Tibial nerve (tissue), 4 donors: ENCODE results near the gene GALNT12. TPM values are rescaled to one million over a fixed set of nuclear protein-coding genes. Genes with fewer than 3 reads are reported as not detected.

Experiments used
- DNase-seq, 2 donors: peaks; one replicate each; pipeline ENCODE4 v3.0.0-alpha.2; 2019; ENCODE audit warnings: low spot score in 2 of 2
- H3K27ac ChIP-seq, 4 donors: fragments of 200-600 bp; sonication (generic) in 3 of 4; one replicate each; pipeline ENCODE4 v1.5.1; 2017 to 2019; ENCODE audit warnings: mild to moderate bottlenecking in 1 of 4
- H3K27me3 ChIP-seq, 2 donors: fragments of 200-600 bp; sonication (generic) in 1 of 2; one replicate each; pipeline versions ENCODE4 v1.5.1 to v1.6.0; 2017 to 2019
- H3K36me3 ChIP-seq, 3 donors: fragments of 200-600 bp; sonication (generic); one replicate each; pipeline ENCODE4 v1.5.1; 2018 to 2019
- H3K4me1 ChIP-seq, 4 donors: fragments of 200-600 bp; sonication (generic) in 3 of 4; one replicate each; pipeline ENCODE4 v1.5.1; 2017 to 2019
- H3K4me3 ChIP-seq, 4 donors: fragments of 200-600 bp; sonication (generic) in 3 of 4; one replicate each; pipeline ENCODE4 v1.5.1; 2017 to 2019; ENCODE audit warnings: mild to moderate bottlenecking in 1 of 4, moderate library complexity in 1 of 4
- H3K9me3 ChIP-seq, 4 donors: fragments of 200-600 bp; sonication (generic) in 3 of 4; one replicate each; pipeline ENCODE4 v1.5.1; 2017 to 2019
- CTCF ChIP-seq, 5 experiments: fragments of 200-600 bp in 3 of 5; fragments of 450-650 bp in 2 of 5; sonication (generic) in 3 of 5; IDR thresholded peaks; one replicate each; pipeline ENCODE4 v1.5.1; 2016 to 2019; ENCODE audit warnings: antibody characterized with exemption in 5 of 5, mild to moderate bottlenecking in 3 of 5, moderate library complexity in 2 of 5
- EP300 ChIP-seq, 2 donors: sonication (generic); formaldehyde crosslinking; IDR thresholded peaks; one replicate each; pipeline ENCODE4 v1.6.1; 2017; ENCODE audit warnings: antibody characterized with exemption in 2 of 2, mild to moderate bottlenecking in 1 of 2
- POLR2A ChIP-seq, 2 donors: fragments of 450-650 bp; IDR thresholded peaks; one replicate each; pipeline ENCODE4 v1.6.1; 2017; ENCODE audit warnings: antibody characterized with exemption in 2 of 2, mild to moderate bottlenecking in 2 of 2, moderate library complexity in 2 of 2
- WGBS, 2 donors: methylation state at CpG; one replicate each; pipeline ENCODE4 v1.1.5; 2018; 5-methylcytosine and 5-hydroxymethylcytosine counted together
- total RNA-seq, 4 donors: library from RNA; depleted of rRNA; stranded (reverse); fragments of >200 nt; gene quantifications; one replicate each; pipeline ENCODE4 v1.1.0, GENCODE V29; 2016

GALNT12 gene
- total RNA-seq, 4 donors from 2014 or later, result 1.8 to 6.0 (median 3.5) TPM

GRCh38 chr9:98862936-98863335 lies 55.5 kb downstream of the GALNT12 start:
- Histone ChIP-seq H3K4me1 (peaks cover 0 to 64% (median 15%) of the 10 kb centered on the region in 4 donors), H3K27me3 (no peaks in the 10 kb centered on the region), H3K27ac (peak overlapping the region in 3 of 4 donors; percentile 8 to 59 (median 30)), H3K4me3 (no peak overlapping the region), H3K9me3 (no peaks in the 10 kb centered on the region), H3K36me3 (no peaks in the 10 kb centered on the region)
- WGBS, 2 donors, result 63 to 68% methylated on average over 4 of the region's 4 CpGs
- DNase-seq, result no peak
- TF ChIP-seq CTCF (IDR thresholded peaks at IDR 0.05) (no peak), POLR2A (IDR thresholded peaks at IDR 0.05) (no peak), EP300 (IDR thresholded peaks at IDR 0.05) (no peak)

GRCh38 chr9:98864281-98865174 lies 57.1 kb downstream of the GALNT12 start:
- peaks cover 0 to 74% (median 16%) of the 10 kb centered on the region in 4 donors for H3K4me1 ChIP-seq
- TF ChIP-seq POLR2A (IDR thresholded peaks at IDR 0.05) (no peak), EP300 (IDR thresholded peaks at IDR 0.05) (peak in 1 of 2 donors; percentile 11)
- H3K9me3 ChIP-seq, result no peaks in the 10 kb centered on the region
- H3K4me3 ChIP-seq, result no peak overlapping the region
- WGBS, 2 donors, result 69 to 79% methylated on average over 7 of the region's 7 CpGs
- H3K36me3 ChIP-seq, result no peaks in the 10 kb centered on the region
- DNase-seq, result peak; percentile 21 to 60
- peak overlapping the region in 1 of 4 donors; percentile 59 for H3K27ac ChIP-seq
- H3K27me3 ChIP-seq, result no peaks in the 10 kb centered on the region

- Histone ChIP-seq H3K27ac (peak overlapping the region in 1 of 4 donors; percentile 15), H3K27me3 (no peaks in the 10 kb centered on the region), H3K4me3 (no peak overlapping the region), H3K9me3 (no peaks in the 10 kb centered on the region), H3K4me1 (peaks cover 0 to 74% (median 16%) of the 10 kb centered on the region in 4 donors), H3K36me3 (no peaks in the 10 kb centered on the region)
- TF ChIP-seq POLR2A (IDR thresholded peaks at IDR 0.05) (no peak), CTCF (IDR thresholded peaks at IDR 0.05) (no peak), EP300 (IDR thresholded peaks at IDR 0.05) (no peak)
- 81 to 89% methylated on average over 5 of the region's 5 CpGs for WGBS, 2 donors
- no peak for DNase-seq
Observed at GRCh38 chr9:98865284-98865875, 57.9 kb downstream of the GALNT12 start.

- TF ChIP-seq EP300 (IDR thresholded peaks at IDR 0.05), result no peak
- TF ChIP-seq POLR2A (IDR thresholded peaks at IDR 0.05), result no peak
- no peak for TF ChIP-seq CTCF (IDR thresholded peaks at IDR 0.05)
- Histone ChIP-seq H3K27me3 (no peaks in the 10 kb centered on the region), H3K36me3 (no peaks in the 10 kb centered on the region), H3K27ac (peak overlapping the region in 2 of 4 donors; percentile 54 to 67), H3K9me3 (no peaks in the 10 kb centered on the region), H3K4me3 (no peak overlapping the region), H3K4me1 (peaks cover 0 to 62% (median 16%) of the 10 kb centered on the region in 4 donors)
- DNase-seq, result no peak
- 54 to 70% methylated on average over 6 of the region's 6 CpGs for WGBS, 2 donors
Observed at GRCh38 chr9:98866435-98867102, 59.1 kb downstream of the GALNT12 start.

- TF ChIP-seq CTCF (IDR thresholded peaks at IDR 0.05) (no peak), EP300 (IDR thresholded peaks at IDR 0.05) (no peak), POLR2A (IDR thresholded peaks at IDR 0.05) (no peak)
- peak overlapping the region in 2 of 4 donors; percentile 54 to 67 for H3K27ac ChIP-seq
Observed at GRCh38 chr9:98867103-98867428, 59.6 kb downstream of the GALNT12 start.

More at GRCh38 chr9:98867103-98867428, 59.6 kb downstream of the GALNT12 start:
- Histone ChIP-seq H3K4me1 (peaks cover 0 to 57% (median 16%) of the 10 kb centered on the region in 4 donors), H3K36me3 (no peaks in the 10 kb centered on the region), H3K4me3 (no peak overlapping the region), H3K9me3 (no peaks in the 10 kb centered on the region), H3K27me3 (no peaks in the 10 kb centered on the region)
- no peak for DNase-seq
- WGBS, 2 donors, result 29 to 40% methylated on average over 1 of the region's 1 CpG
